Chondrocyte (in vitro differentiated cells): ENCODE results near the gene ZNF90. TPM values are rescaled to one million over a fixed set of nuclear protein-coding genes. Genes with fewer than 3 reads are reported as not detected.
A peak's percentile ranks its signal among the peaks of the same experiment; 100 is the strongest.

Experiments
- DNase-seq: peaks from one replicate; pipeline ENCODE4 v3.0.0; 2021; ENCODE audit warnings: mixed read lengths, low spot score
- H3K27ac Mint-ChIP-seq: one replicate; pipeline ENCODE4 v1.8.0; 2021; ENCODE audit warnings: mild to moderate bottlenecking, moderate library complexity, mixed read lengths; ENCODE audit not compliant: unreplicated experiment
- H3K27me3 Mint-ChIP-seq: 2 replicates; pipeline ENCODE4 v1.8.0; 2021; ENCODE audit warnings: low read depth, mixed read lengths
- H3K36me3 Mint-ChIP-seq: 2 replicates; pipeline ENCODE4 v1.8.0; 2021; ENCODE audit warnings: low read depth, mixed read lengths
- H3K4me1 Mint-ChIP-seq: 2 replicates; pipeline ENCODE4 v1.8.0; 2021; ENCODE audit warnings: low read depth, mild to moderate bottlenecking, mixed read lengths
- H3K4me3 Mint-ChIP-seq: one replicate; pipeline ENCODE4 v1.8.0; 2021; ENCODE audit warnings: mild to moderate bottlenecking, moderate library complexity, mixed read lengths; ENCODE audit not compliant: unreplicated experiment
- H3K9me3 Mint-ChIP-seq: 2 replicates; pipeline ENCODE4 v1.8.0; 2021; ENCODE audit warnings: low read depth, mixed read lengths
- CTCF ChIP-seq: fragments of 200-600 bp; sonication (generic); IDR thresholded peaks from 2 replicates; pipeline ENCODE4 v1.5.0; 2021; ENCODE audit warnings: antibody characterized with exemption, mild to moderate bottlenecking, moderate library complexity
- long read RNA-seq: library from polyadenylated mRNA; stranded (forward); transcript quantifications from one replicate; pipeline ENCODE4 v2.0.0, GENCODE V29; 2021
- total RNA-seq: library from RNA; stranded (reverse); gene quantifications from 3 replicates; pipeline ENCODE4 v1.2.1, GENCODE V29; 2021

The ZNF90 gene
- total RNA-seq: 2.3 to 5.1 TPM (median 2.4 TPM) in 3 replicates
- long read RNA-seq, partial matches to known transcripts: 0 of 2 reads
- long read RNA-seq, other reads (novel, unspliced or antisense): 0 of 2 reads

- H3K27me3 Mint-ChIP-seq: no peaks in the 10 kb centered on the region
- peak within 1 kb of the TSS; percentile 90 for H3K27ac Mint-ChIP-seq
- H3K4me3 Mint-ChIP-seq: peak within 1 kb of the TSS; percentile 89
- peaks cover 1% of the 10 kb centered on the region for H3K36me3 Mint-ChIP-seq
- peaks cover 19% of the 10 kb centered on the region for H3K4me1 Mint-ChIP-seq
- peaks cover 7% of the 10 kb centered on the region for H3K9me3 Mint-ChIP-seq
- TF ChIP-seq CTCF: peak; percentile 57
- DNase-seq: peak; percentile 95
Observed at GRCh38 chr19:20077791-20078463, at the start of gene ZNF90. ZNF90 (plus strand) TSS chr19:20078000; CDS start chr19:20078133, 133 bp downstream.

DNA sequence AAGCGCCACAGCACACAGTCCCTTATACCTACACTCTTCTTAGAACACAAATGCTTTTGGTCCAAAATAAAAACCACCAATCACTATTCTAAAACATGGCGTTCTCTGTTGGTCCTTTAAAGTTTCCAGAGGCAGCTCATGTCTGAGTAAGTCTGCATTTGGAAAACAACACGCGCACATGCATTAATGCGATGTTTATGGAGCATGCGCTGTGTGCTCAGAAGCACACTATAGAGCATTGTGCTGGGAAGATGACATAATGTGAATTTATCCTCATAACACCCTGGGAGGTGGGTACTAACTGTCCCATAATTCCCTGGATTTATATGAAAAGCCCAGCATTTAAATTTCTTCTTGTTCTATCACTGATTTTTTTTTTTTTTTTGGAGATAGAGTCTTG, 49.2 kb upstream of the ZNF90 start:
- no peak for DNase-seq
- Mint-ChIP-seq H3K36me3 (peaks cover 21% of the 10 kb centered on the region), H3K9me3 (peaks cover 3% of the 10 kb centered on the region), H3K4me3 (no peak overlapping the region), H3K27ac (no peak overlapping the region), H3K4me1 (no peaks in the 10 kb centered on the region), H3K27me3 (no peaks in the 10 kb centered on the region)
- no peak for TF ChIP-seq CTCF

DNA sequence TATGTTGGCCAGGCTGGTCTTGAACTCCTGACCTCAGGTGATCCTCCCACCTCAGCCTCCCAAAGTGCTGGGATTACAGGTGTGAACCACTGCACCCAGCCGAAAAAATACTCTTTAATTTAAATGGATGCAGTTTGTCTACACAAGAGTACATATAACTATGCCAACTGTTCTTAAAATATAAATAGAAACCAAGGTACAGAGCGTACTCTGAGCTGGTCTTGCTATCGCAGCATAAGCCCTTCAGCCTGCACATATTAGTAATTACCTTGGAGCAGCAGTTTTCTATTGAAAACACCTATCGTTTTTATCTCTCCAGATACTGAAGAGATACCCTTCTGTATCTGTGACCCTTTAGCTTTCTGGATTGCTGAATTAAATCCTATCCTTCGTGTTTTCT, 41.9 kb upstream of the ZNF90 start:
- no peaks in the 10 kb centered on the region for H3K27me3 Mint-ChIP-seq
- DNase-seq: no peak
- H3K4me3 Mint-ChIP-seq: no peak overlapping the region
- H3K27ac Mint-ChIP-seq: no peak overlapping the region
- no peaks in the 10 kb centered on the region for H3K9me3 Mint-ChIP-seq
- peaks cover 21% of the 10 kb centered on the region for H3K4me1 Mint-ChIP-seq
- H3K36me3 Mint-ChIP-seq: peaks cover 9% of the 10 kb centered on the region
- TF ChIP-seq CTCF: no peak

GRCh38 chr19:20038358-20039202, 39.2 kb upstream of the ZNF90 start:
- no peaks in the 10 kb centered on the region for H3K9me3 Mint-ChIP-seq
- DNase-seq: no peak
- peaks cover 3% of the 10 kb centered on the region for H3K36me3 Mint-ChIP-seq
- peak overlapping the region; percentile 92 for H3K4me3 Mint-ChIP-seq
- TF ChIP-seq CTCF: no peak
- H3K27ac Mint-ChIP-seq: peak overlapping the region; percentile 99
- H3K27me3 Mint-ChIP-seq: no peaks in the 10 kb centered on the region
- peaks cover 21% of the 10 kb centered on the region for H3K4me1 Mint-ChIP-seq

DNA sequence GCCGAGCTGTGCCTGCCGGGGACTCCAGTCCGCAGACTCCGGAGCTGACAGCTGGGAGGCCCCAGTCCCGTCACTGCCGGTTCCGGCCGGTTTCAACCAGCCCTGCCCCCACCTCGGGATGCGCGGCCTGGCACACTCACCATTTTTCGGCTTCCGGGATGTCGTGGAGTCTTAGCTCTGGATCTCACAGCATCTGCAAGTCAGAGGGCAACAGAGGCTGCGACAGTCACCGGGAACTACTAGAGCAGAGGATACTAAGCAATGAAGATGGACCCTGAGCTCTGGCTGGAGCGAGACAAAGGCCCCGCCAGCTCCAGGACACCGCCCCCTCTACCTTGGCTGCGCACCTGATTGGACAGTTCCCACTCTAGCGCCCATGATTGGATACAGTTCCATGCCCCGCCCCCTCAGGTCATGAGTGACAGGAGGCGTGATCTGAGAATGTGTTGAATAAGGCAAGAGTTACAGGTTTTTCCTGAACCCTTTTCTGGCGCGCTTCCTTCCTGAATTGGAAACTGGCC, 38.5 kb upstream of the ZNF90 start, which contains the start of gene ZNF682:
TSS of gene ZNF682 (minus strand) at position 303 of the 521 bp plus-strand sequence. CDS start at position 143, 160 bp downstream.
- peak; percentile 98 for DNase-seq
- no peak for TF ChIP-seq CTCF
- H3K9me3 Mint-ChIP-seq: no peaks in the 10 kb centered on the region
- H3K27ac Mint-ChIP-seq: peak within 1 kb of the TSS; percentile 99
- peak within 1 kb of the TSS; percentile 92 for H3K4me3 Mint-ChIP-seq
- peaks cover 3% of the 10 kb centered on the region for H3K27me3 Mint-ChIP-seq
- H3K4me1 Mint-ChIP-seq: peaks cover 21% of the 10 kb centered on the region
- H3K36me3 Mint-ChIP-seq: peaks cover 2% of the 10 kb centered on the region
